ENCODE data around the gene HMGN1.

The HMGN1 gene

GRCh38 chr21:39296891-39297290, 52.0 kb downstream of the HMGN1 start:
- no peak for DNase-seq (ENCODE audit: low read depth)

Measured in EH (cell line).